Measurements from ENCODE around the gene PYDC1. TPM values are rescaled to one million over a fixed set of nuclear protein-coding genes. Genes with fewer than 3 reads are reported as not detected.
A peak's percentile ranks its signal among the peaks of the same experiment; 100 is the strongest.

PYDC1 gene
- total and polyA plus RNA-seq, 2 of the 13 experiments (the other 11 are each of a cell fraction or from before 2014, with no cell fraction given), result not detected

DNA sequence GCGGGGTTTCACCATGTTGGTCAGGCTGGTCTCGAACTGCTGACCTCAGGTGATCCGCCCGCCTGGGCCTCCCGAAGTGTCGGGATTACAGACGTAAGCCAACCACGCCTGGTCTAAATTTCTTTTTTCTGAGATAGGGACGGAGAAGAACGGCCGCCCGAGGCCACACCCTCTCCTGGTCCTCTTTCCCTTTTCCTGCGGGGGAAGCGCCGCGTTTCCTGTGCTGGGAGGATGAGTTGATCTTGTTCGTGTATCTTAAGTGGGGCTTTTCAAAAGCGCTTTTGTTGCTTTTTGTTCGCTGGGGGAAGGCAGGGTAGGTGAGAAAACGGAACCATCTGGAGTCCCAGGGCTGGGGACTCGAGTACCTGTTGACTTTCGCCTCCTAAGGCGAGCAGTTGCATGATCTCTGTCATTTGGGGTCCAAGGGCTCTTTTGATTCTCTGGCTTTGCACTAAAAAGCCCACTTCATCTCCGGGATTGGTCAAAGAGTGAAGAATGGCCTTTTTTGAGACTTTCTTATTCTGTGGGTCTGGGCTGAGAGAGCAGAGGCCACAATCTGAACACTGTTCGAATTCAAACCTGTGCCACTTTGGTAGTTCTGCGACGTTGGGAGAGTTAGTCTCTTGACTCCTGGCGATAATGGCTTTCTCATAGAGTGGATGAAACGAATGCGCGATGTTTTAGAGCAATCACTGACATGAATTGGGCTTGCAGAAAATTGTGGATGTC is 35.7 kb downstream of the PYDC1 start:
- H3K36me3 ChIP-seq (replicated peaks in 1 of 2; ENCODE audit: control insufficient read depth in 1 of 2, insufficient read depth in 2 of 2, low read length in 2 of 2), result peaks cover 25 to 45% of the 10 kb centered on the region in 2 experiments
- TSS peak; percentile 46 for BruUV-seq (replicated peaks)
- H4K20me1 ChIP-seq (ENCODE audit: insufficient read depth, low read length), result peaks cover 57% of the 10 kb centered on the region
- WGBS (ENCODE audit: low lambda C conversion rate), result 1% methylated on average over 31 of the region's 31 CpGs
- peak overlapping the region; percentile 90 to 93 (median 93) for H3K4me3 ChIP-seq (replicated peaks in 1 of 3; ENCODE audit: insufficient read depth in 1 of 3, low read depth in 2 of 3, low read length in 3 of 3)
- ATAC-seq, result peak; percentile 1; the same call in 2 of the 3 replicates
- DNase-seq (ENCODE audit: low spot score), result no peak
- intact Hi-C loops (cut with micrococcal nuclease; ENCODE audit: unreplicated experiment) (no loop called here), in situ Hi-C loops (cut with HindIII; ENCODE audit: extremely low pct_ligation_motif_present, low pct_unique_long_range_greater_than_20kb) (no loop called here)
- ChIA-PET CTCF (ENCODE audit: low intra/inter-chr PET ratio, low total read pairs) (no interaction called here), POLR2A (interaction anchor here (0.6 to 2.5 kb wide), 27 partner anchors 8 to 532 kb away, joined by 3 to 65 read pairs (median 9); partner anchors contain the start of genes ARMC5, KAT8, ORAI3 and PHKG2)
- peaks cover 64% of the 10 kb centered on the region for H3K4me1 ChIP-seq (ENCODE audit: insufficient read depth, low read length)
- H2AFZ ChIP-seq (ENCODE audit: low read length), result no peak overlapping the region
- H3K4me2 ChIP-seq (ENCODE audit: low read depth, low read length), result peak overlapping the region; percentile 90
- H3K27ac ChIP-seq (ENCODE audit: extremely low read length, insufficient read depth, low read length), result peak overlapping the region; percentile 94
- peak overlapping the region; percentile 98 for H3K9ac ChIP-seq (ENCODE audit: insufficient read depth, low read depth, low read length)
- no peak for FAIRE-seq
- peaks cover 67% of the 10 kb centered on the region for H3K79me2 ChIP-seq (ENCODE audit: insufficient read depth, low read length)
- no peaks in the 10 kb centered on the region; a peak in 1 of 5 replicates for H3K27me3 ChIP-seq (ENCODE audit: control insufficient read depth in 1 of 2, insufficient read depth in 2 of 2, low read length in 2 of 2)
- no peaks in the 10 kb centered on the region for H3K9me3 ChIP-seq (ENCODE audit: low read length)
- peak; percentile 47; the same call in 1 of the 2 replicates for TF ChIP-seq RBFOX2 (IDR thresholded peaks at IDR 0.05; ENCODE audit: low read depth, low read length)
- TF ChIP-seq ARID2 (CRISPR knock-in tag; IDR thresholded peaks at IDR 0.05; ENCODE audit: borderline replicate concordance), result no peak
- TF ChIP-seq E2F2 (CRISPR knock-in tag; IDR thresholded peaks at IDR 0.05; ENCODE audit: borderline replicate concordance), result 0 out of 2 replicates have a peak, but pooled peaks have one; percentile 46
- TF ChIP-seq ZNF207 (IDR thresholded peaks at IDR 0.05; ENCODE audit: borderline replicate concordance), result no peak
- no peak for TF ChIP-seq NONO (IDR thresholded peaks at IDR 0.05)
- no peak for TF ChIP-seq NONO (CRISPR knock-in tag; conservative IDR thresholded peaks at IDR 0.05)
- TF ChIP-seq MAX (IDR thresholded peaks at IDR 0.05), result 0 out of 2 replicates have a peak, but pooled peaks have one; percentile 23
- peak; percentile 53 for TF ChIP-seq RBM22 (optimal IDR thresholded peaks at IDR 0.05; ENCODE audit: low read length)
- TF ChIP-seq POLR2A (IDR thresholded peaks at IDR 0.05; ENCODE audit: insufficient read depth in 1 of 2, low read depth in 2 of 2, low read length in 2 of 2), result peak in 1 of 2 experiments; percentile 40; a peak in 2 of 4 replicates
- TF ChIP-seq ZNF607 (CRISPR knock-in tag; IDR thresholded peaks at IDR 0.05; ENCODE audit: borderline replicate concordance), result peak; percentile 19; the same call in 1 of the 2 replicates
- TF ChIP-seq ZNF746 (CRISPR knock-in tag; IDR thresholded peaks at IDR 0.05), result 0 out of 2 replicates have a peak, but pooled peaks have one; percentile 4
- TF ChIP-seq ZNF331 (CRISPR knock-in tag; IDR thresholded peaks at IDR 0.05), result no peak
- 0 out of 2 replicates have a peak, but pooled peaks have one; percentile 62 for TF ChIP-seq ZNF572 (CRISPR knock-in tag; IDR thresholded peaks at IDR 0.05)
- TF ChIP-seq NFIB (CRISPR knock-in tag; IDR thresholded peaks at IDR 0.05; ENCODE audit: borderline replicate concordance), result 0 out of 2 replicates have a peak, but pooled peaks have one; percentile 31
- TF ChIP-seq ZNF264 (CRISPR knock-in tag; IDR thresholded peaks at IDR 0.05), result no peak
- 0 out of 2 replicates have a peak, but pooled peaks have one; percentile 3 for TF ChIP-seq MYPOP (CRISPR knock-in tag; IDR thresholded peaks at IDR 0.05)
- TF ChIP-seq ZBTB21 (CRISPR knock-in tag; IDR thresholded peaks at IDR 0.05), result 0 out of 2 replicates have a peak, but pooled peaks have one; percentile 3
- 0 out of 3 replicates have a peak, but pooled peaks have one; percentile 21 for TF ChIP-seq MXI1 (IDR thresholded peaks at IDR 0.05; ENCODE audit: borderline replicate concordance, low read depth, low read length)
- 0 out of 2 replicates have a peak, but pooled peaks have one; percentile 3 for TF ChIP-seq KMT2A (CRISPR knock-in tag; IDR thresholded peaks at IDR 0.05)
- TF ChIP-seq CHD4 (IDR thresholded peaks at IDR 0.05; ENCODE audit: borderline replicate concordance, low read length), result 0 out of 2 replicates have a peak, but pooled peaks have one; percentile 3

Measured in HepG2 (cell line).